Transverse colon (tissue), 4 donors: ENCODE measurements around the gene ITGA11.

Source experiments
- POLR2AphosphoS5 ChIP-seq, 3 donors: sonication (generic); formaldehyde crosslinking; IDR thresholded peaks; one replicate each; pipeline ENCODE4 v1.6.1; 2016; ENCODE audit warnings: antibody characterized with exemption in 3 of 3
- TF ChIP-seq, protein P1 (sequence below), 5 experiments: fragments of 200-600 bp in 3 of 5; fragments of 450-650 bp in 2 of 5; sonication (generic) in 3 of 5; IDR thresholded peaks; 1 replicate in 2 of 5; 2 replicates in 3 of 5; pipeline ENCODE4 v1.5.1; 2016 to 2017; ENCODE audit warnings: antibody characterized with exemption in 5 of 5, inconsistent platforms in 3 of 5, mild to moderate bottlenecking in 2 of 5, moderate library complexity in 1 of 5

DNA sequence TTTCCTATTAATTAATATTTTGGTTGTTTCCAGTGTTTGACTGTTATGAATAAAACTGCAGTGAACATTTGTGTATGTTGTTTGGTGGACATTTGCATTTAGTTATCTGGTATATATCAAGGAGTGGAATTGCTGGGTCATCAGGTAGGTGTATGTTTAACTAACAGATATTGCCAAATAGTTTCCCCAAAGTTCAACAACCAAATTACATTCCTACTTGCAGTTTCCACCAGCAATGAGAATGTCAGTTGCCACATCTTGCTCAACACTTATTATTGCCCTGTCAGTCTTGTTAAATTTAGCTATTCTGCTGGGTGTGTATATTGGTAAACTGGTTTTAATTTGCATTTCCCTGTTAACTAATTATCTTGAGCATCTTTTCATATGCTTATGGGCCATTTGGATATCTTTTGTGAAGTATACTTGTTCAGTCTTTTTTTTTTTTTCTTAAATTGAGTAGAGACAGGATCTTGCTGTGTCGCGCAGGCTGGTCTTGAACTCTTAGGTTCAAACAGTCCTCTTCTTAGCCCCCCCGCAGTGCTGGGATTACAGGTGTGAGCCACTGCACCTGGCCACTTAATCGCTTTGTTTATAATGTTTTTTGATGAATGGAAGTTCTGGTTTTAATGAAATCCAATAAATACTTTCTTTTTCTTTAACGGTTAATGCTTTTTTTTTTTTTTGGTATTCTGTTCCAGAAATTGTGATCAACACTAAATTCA is 146.5 kb downstream of the ITGA11 start:
- TF ChIP-seq, protein P1, sequence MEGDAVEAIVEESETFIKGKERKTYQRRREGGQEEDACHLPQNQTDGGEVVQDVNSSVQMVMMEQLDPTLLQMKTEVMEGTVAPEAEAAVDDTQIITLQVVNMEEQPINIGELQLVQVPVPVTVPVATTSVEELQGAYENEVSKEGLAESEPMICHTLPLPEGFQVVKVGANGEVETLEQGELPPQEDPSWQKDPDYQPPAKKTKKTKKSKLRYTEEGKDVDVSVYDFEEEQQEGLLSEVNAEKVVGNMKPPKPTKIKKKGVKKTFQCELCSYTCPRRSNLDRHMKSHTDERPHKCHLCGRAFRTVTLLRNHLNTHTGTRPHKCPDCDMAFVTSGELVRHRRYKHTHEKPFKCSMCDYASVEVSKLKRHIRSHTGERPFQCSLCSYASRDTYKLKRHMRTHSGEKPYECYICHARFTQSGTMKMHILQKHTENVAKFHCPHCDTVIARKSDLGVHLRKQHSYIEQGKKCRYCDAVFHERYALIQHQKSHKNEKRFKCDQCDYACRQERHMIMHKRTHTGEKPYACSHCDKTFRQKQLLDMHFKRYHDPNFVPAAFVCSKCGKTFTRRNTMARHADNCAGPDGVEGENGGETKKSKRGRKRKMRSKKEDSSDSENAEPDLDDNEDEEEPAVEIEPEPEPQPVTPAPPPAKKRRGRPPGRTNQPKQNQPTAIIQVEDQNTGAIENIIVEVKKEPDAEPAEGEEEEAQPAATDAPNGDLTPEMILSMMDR (IDR thresholded peaks at IDR 0.05), result no peak
- TF ChIP-seq POLR2AphosphoS5 (IDR thresholded peaks at IDR 0.05), result no peak
